SHP77 treated with DMSO at 0.1 percent for 48 hours (cell line): Measurements from ENCODE around the gene ANKS3.

Experiments used
- DNase-seq: peaks from one replicate; lab custom pipeline; 2025; lab: John Stamatoyannopoulos, UW

Gene ANKS3

DNA sequence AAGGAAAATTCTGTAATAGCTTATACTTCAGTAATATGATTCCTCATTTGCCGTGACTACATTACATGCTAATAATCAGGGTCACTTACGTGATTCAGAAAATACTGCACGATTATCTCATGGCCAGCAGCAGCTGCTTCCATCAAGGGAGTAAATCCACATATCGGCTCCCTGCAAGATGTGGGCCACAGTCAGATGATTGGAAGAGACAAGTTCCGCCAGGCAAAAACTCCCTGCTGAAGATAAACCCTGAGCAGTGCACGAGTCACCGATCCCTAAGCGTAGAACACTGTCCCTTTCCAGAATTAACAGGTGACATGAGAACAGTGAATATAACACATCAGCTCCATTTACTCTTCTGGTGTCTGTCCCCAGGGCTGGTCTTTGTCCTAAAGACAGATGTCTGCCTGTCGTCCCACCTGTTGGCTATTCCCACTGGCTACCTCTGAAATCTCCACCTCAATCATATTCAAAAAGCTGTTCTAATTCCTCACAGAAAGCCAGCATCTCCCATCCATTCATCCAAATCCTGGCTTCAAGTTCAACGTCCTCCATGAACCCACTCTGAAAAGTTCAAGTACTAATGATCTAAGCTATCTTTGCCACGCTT lies 9.3 kb downstream of the ANKS3 start:
- no peak for DNase-seq

DNA sequence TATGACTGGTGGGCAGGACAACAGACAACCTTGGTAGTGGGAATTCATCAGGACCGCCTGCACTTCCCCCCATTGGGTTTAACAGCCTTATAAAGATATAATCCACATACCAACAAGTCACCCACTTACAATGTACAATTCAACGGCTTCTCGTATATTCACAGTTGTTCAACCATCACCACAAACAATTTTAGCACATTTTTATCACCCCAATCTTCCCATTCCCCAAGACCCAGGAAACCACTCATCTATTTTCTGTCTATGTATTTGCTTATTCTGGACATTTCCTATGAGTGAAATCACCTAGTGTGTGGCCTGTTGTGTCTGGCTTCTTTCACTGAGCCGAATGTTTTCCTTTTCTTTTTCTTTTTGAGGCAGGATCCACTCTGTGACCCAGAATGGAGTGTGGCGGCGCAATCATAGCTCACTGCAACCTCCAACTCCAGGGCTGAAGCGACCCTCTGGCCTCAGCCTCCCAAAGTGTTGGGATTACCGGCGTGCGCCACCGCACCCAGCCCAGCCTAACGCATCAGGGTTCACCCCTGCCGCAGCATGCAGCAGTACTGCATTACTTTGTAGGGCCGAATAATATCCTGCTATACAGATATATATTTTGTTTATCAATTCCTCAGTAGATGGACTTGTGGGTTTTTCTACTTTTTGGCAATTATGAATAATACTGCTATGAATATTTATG lies 10.9 kb downstream of the ANKS3 start:
- DNase-seq, result no peak

- DNase-seq, result no peak
Measured at GRCh38 chr16:4718466-4718865, 15.6 kb downstream of the ANKS3 start.

GRCh38 chr16:4714996-4715395 lies 19.1 kb downstream of the ANKS3 start:
- no peak for DNase-seq

GRCh38 chr16:4713663-4714501 lies 20.2 kb downstream of the ANKS3 start:
- no peak for DNase-seq

DNA sequence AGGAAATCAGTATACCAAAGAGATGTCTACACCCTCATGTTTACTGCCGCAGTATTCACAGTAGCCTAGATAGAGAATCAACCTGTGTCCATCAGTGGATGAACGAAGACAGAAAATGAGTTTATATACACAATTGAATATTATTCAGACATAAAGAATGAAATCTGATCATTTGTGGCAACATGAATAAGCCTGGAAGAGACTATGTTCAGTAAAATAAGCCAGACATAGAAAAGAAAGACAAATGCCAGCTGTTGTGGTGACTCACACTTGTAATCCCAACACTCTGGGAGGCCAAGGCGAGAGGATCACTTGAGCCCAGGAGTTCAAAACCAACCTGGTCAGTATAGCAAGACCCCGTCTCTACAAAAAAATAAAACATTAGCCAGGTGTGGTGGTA lies 24.6 kb downstream of the ANKS3 start:
- no peak for DNase-seq

DNA sequence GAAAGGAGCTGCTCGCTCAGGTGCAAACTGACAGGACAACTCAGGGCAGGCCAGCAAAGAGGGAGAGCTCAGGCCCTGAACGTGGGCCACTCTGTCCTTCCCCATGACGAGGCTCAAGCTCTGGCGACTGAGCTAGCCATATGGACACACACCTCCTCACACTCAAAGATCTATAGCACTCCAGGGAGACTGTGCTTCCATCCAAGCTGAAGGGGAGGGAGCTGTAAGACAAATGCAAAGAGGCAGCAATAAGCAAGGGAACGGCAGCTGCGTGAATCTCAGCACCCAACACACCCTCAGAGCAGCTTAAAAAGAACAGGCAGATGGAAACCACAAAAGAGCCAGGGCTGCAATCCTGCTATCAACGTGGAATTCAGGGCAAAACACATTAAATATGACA lies 27.2 kb downstream of the ANKS3 start:
- DNase-seq, result no peak

- no peak for DNase-seq
Measured at GRCh38 chr16:4704913-4705312, 29.2 kb downstream of the ANKS3 start.

DNA sequence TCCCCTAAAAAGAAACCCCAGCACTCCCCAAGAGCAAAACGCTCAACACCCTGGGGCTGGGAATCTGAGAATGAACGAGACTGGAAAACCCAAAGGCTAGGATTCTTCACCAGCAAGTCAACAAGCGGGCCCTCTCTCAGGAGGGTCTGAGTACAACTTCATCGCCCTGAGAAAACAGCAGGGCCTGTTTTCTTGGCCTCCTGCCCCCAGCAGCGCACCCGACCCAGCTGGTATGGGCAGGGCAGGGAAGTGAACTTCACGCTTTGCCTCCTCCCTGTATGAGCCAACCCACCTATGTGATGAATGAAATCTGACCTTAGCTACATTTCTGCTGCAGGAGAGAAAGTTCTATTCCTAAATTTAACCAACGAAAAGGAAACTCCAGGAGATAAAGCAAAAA lies 29.6 kb downstream of the ANKS3 start:
- no peak for DNase-seq

- DNase-seq, result no peak
Measured at GRCh38 chr16:4703906-4704305, 30.2 kb downstream of the ANKS3 start.

DNA sequence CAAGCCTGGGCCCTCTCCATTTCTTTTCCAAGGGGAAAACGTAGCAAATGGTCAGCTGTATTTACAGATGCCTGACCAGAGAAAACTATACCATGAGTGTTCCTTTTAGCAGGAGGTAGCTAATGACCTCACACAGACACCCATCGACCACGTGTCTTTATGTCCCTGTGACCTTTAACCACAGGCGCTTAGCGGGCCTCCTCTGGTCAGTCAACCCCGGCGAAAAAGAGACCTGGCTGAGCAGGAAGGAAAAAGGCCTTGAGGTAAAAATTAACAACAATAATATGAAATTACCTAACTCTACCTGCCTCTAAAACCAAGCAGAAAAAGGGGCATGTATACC lies 31.6 kb downstream of the ANKS3 start:
- DNase-seq, result no peak

DNA sequence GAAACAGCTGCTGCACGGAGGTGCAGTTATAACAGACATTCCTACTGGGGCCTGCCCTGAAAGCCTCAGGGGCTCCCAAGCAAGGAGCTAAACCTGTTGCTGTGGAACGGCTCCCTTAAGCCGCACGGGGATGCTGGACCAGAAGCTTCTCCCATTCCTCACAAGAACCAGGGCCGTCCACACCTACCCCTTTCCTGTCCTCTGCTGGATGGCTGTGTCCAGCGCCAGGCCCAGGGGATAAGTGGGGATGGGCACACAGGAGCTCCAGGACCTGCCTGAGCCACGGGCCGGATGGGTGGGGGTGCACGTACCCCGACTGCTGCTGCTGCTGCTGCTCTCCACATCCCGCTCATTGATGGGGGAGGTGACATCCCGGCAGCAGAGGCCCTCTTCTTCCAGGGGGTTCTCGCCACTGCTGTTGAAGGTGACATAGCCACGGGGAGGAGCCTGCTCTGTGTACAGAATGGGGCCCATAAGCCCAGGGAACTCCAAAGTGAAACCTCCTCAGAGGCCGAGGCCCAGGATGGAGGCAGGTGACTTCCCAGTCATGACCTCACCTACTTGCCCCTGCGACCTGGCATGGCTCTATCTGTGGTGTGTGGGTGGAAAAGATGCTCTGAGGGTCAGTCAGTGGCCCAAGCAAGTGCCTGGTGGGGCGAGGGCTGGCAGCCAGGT lies 32.1 kb downstream of the ANKS3 start:
- DNase-seq, result no peak

- DNase-seq, result no peak
Measured at GRCh38 chr16:4700997-4701743, 32.9 kb downstream of the ANKS3 start.

- no peak for DNase-seq
Measured at GRCh38 chr16:4700380-4700996, 33.6 kb downstream of the ANKS3 start.

- DNase-seq, result no peak
Measured at GRCh38 chr16:4699046-4699556, 35.0 kb downstream of the ANKS3 start.

DNA sequence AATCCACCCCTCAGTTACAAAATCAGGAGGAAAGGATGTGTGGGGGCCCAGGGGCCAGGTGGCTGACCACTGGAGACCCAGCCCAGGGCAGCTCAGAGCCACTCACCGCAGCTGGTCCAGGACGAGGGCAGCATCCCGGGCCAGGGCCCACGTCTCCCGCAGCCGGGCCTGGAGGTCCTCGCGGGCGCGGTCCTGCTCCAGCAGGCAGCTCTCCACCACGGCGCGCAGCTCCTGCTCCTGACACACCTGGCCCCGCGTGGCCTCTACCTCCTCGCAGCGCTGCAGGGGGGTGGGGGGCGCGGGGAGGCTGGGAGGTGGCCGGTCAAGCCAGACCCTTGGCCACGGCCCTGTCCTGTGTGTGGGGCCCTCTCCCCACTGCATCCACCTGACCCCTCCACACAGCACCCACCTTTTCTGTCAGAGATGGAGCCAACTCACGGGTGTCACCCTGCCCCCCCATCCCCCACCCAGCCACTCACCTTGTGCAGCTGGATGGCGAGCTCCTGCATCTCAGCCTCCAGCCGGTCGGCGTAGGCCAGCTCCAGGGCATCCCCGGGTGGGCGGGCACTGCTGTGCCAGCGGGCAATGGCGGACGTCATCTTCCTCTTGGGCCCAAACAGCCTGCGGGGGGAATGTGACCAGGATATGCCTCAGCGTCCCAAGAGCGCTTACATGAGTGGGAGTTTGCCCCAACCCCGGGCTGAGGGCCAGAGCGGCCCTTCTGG lies 35.6 kb downstream of the ANKS3 start:
- DNase-seq, result no peak

- DNase-seq, result no peak
Measured at GRCh38 chr16:4697848-4698291, 36.2 kb downstream of the ANKS3 start.

DNA sequence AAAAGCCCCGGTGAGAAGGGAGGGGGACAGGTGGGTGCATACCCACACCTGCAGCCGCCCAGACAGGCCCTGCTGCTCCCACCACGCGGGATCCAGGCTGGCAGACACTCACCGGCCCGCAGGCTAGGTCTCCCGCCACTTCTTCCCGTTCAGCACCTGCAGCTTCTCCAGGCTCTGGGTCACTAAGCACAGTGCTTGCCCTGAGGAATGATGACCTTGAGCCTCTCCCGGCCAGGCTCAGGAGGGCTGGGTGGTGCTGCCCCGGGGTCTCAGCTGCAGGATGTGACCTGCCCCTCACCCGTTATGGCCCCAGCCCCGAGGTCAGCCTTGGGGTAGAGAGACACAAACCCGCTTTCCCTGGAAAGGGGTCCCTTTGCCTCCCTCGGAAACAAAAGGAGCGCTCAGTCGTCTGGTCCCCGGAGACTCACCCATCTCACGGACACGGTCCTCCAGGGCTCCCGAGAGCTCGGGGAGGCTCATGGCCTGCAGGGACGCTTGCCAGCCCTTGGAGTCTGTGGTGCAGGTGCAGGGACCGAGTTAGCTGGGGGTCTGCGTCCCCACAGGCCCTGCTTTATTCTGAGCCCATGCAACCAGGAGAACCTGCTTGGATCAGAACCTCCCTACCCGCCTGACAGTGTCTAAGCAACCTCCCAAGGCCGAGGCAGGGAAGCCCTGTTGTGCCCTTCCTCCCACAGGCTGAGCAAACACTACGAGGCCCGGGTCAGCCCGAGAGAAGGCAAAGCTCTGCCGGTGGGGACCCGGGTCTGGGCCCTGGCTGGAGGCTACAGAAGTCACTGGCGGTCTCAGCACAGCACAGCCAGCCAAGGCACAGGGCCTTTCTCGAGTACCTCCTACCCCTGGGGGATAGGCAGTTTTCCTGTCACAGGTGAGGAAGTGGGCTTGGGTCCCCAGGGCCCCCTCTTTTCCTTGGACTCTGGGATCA lies 36.9 kb downstream of the ANKS3 start:
- DNase-seq, result no peak

DNA sequence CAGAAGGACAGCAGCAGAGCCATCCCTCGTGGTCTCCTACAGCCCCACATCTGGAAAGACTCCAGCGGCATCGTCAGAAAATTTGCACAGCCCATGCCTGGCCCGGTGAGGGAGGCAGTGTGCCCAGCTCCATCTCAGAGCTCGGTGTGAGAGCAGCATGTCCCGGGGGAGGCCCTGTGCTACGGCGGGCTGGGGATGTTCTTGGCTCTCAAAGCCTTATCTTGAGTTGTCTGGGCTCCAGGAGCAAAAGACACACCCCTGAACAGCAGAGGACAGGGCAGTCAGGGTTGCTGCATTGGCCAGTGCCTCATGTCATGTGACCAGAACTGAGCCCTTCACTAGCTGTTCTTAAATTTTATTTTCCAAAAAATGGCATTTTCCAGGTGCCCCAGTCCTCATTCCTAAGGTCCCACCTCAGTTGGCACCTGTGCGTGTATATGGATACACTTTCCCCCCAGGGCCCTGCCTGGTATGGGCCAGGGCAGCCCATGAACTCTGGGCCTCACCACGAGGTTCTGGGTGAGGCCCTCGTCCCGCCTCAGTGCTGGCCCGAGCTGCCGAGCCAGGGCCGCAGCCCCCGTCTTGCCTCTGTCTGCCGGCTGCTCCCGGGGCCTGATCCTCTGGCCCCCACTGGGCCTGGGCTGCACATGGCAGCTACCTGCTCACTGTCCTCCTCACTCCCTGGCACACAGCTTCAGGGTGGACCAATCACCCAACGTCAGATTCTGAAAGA lies 37.7 kb downstream of the ANKS3 start:
- no peak for DNase-seq
